Fibroblast of the aortic adventitia (primary cell): ENCODE results near the gene PSKH1. TPM values are rescaled to one million over a fixed set of nuclear protein-coding genes. Genes with fewer than 3 reads are reported as not detected.
A peak's percentile ranks its signal among the peaks of the same experiment; 100 is the strongest.

ENCODE experiments used
- DNase-seq: peaks from one replicate; pipeline ENCODE4 v3.0.0-alpha.2; 2010; ENCODE audit warnings: low read depth
- H3K4me3 ChIP-seq: 2 replicates; pipeline ENCODE4 v1.5.1; 2011; ENCODE audit warnings: low read depth, mild to moderate bottlenecking, control low read depth, low read length, moderate library complexity
- CTCF ChIP-seq: IDR thresholded peaks from 2 replicates; pipeline ENCODE4 v1.5.1; 2011; ENCODE audit warnings: mild to moderate bottlenecking, low read length, control low read depth, inconsistent platforms; ENCODE audit not compliant: insufficient read depth
- total RNA-seq: library from RNA; depleted of rRNA; stranded (reverse); fragments of >200 nt; gene quantifications from 2 replicates; pipeline ENCODE4 v1.2.3, GENCODE V29; 2012; ENCODE audit warnings: low replicate concordance

PSKH1 gene
- total RNA-seq, 1 donor: 19.8 TPM

DNA sequence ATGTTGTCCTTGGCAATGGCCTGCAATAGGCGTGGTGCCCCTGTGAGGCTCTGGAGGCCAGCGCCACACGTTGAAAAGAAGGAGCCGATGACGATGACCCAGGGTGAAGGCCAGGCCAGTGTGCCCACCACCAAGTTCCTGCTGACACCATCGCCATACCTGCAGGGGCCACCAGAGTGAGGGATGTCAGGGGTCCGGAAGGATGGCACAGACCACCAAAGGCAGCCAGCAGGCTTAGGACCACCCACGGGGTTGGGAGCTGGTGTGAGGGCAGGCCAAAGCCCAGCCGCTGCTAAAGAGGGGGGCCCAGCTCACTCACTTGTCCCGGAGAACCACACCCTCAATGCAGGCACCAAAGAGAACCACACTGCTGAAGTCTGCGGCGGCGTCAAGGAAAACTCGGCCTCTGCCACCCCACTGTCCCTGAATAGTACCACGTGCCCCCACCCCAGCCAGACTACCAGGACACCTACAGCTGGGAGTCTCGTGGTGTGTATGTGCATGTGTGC lies 57.3 kb downstream of the PSKH1 start:
- no peak overlapping the region for H3K4me3 ChIP-seq
- TF ChIP-seq CTCF: no peak
- DNase-seq: no peak

DNA sequence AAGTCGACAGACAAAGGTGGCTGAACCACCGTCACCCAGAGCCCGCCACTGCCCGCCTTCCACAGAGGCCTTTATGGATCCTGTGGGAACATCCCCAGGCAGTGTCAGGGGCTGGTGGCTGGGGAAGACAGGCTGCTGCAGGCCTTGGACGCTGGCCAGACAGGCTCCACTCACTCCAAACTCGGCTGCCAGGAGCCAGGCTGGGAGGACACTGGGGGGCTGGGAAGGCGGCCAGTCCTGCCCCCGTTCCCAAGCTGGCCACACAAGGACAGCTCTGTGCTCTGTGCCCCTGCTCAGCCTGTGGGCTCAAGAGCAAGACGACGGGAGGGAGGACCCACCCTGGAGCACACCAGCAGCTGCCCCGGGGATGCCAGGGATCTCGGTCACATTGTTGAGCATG lies 58.4 kb downstream of the PSKH1 start:
- no peak for TF ChIP-seq CTCF
- DNase-seq: no peak
- no peak overlapping the region for H3K4me3 ChIP-seq

DNA sequence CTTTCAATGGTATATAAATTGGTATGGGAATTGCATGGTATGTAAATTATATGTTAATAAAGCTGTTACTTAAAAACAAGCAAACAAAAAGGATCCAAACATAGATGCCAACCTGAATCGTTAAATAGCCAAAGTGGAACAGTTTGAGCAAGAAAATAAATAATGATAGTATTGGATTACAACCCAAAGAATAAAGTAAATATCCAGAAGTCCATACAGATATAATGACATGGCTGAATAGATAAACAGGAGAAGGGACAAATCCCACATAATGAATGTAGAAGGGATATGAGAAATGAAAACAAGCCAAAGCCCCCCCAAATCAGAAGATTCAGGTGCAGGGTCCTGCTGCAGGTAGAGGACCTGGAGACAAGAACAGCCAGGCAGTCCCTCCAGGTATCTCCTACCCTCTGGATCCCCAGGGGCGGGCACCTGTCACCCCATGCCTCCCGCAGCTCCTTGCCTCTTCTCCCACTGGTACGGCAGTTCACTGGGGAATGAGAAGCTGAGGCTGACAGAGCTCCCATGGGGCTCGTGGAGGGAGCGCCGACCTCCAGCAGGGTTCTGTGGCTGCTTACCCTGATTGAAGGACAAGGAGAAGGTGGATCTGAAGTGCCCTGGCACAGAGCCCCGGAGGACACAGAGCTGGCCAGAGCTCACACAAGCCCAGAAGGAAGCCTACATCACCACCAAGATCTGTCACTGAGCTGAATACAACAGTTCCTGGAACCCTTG lies 60.8 kb downstream of the PSKH1 start:
- DNase-seq: no peak
- no peak overlapping the region for H3K4me3 ChIP-seq
- no peak for TF ChIP-seq CTCF

GRCh38 chr16:67954421-67955196 lies 61.6 kb downstream of the PSKH1 start:
- no peak for DNase-seq
- H3K4me3 ChIP-seq: no peak overlapping the region
- TF ChIP-seq CTCF: no peak

GRCh38 chr16:67957622-67958021 lies 64.6 kb downstream of the PSKH1 start:
- DNase-seq: no peak
- TF ChIP-seq CTCF: no peak
- H3K4me3 ChIP-seq: no peak overlapping the region

DNA sequence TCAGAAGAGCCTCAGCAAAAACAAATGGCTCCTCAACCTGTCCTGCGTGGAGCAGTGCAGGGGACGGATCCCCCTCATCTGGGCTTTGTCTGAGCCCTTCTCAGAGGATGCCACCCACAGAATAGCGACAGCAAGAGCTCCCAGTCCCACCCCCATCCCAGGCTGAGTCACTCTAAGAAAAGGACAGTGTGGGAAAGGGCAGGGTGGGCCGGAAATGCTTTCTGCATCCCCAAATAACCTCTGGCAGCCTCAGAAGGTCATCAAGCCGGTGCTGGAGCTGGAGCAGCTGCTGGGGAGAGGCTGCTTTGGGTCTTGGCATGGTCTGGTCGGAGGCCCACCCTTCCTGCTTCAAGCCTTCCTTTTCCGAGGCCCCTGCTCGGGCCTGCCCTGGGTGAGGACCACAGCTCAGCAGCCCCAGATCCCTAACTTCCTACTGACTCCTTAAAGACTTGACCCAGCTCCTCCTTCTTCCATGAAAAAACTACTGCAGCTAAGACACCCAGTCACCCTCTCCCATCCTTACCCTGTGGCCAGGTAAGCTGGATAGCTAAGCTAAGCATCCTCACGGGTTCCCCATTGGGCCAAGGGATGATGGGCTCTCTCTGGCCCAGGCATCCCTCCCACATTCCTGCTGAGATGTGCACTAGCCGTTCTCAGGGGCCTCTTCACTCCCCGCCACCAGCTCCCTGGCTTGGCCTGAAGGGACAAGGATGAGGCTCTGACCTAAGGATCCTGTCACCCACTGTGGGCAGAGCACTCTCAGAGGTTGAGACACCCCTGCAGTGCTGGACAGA lies 66.7 kb downstream of the PSKH1 start:
- DNase-seq: peak; percentile 77
- H3K4me3 ChIP-seq: no peak overlapping the region
- no peak for TF ChIP-seq CTCF
